Stimulated activated CD4-positive, alpha-beta T cell treated with anti-CD3 and anti-CD28 coated beads, Interleukin-12 subunit alpha, Interleukin-12 subunit beta, amount 100 ng/mL, for 48 hours (primary cell): ENCODE measurements around the gene TMEFF2.
A peak's percentile ranks its signal among the peaks of the same experiment; 100 is the strongest.

ENCODE experiments used
- DNase-seq, 3 donors: peaks; one replicate each; pipeline ENCODE4 v3.0.0-alpha.2; 2020; ENCODE audit warnings: low read depth in 2 of 3, low spot score in 1 of 3

The TMEFF2 gene, protein sequence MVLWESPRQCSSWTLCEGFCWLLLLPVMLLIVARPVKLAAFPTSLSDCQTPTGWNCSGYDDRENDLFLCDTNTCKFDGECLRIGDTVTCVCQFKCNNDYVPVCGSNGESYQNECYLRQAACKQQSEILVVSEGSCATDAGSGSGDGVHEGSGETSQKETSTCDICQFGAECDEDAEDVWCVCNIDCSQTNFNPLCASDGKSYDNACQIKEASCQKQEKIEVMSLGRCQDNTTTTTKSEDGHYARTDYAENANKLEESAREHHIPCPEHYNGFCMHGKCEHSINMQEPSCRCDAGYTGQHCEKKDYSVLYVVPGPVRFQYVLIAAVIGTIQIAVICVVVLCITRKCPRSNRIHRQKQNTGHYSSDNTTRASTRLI

DNA sequence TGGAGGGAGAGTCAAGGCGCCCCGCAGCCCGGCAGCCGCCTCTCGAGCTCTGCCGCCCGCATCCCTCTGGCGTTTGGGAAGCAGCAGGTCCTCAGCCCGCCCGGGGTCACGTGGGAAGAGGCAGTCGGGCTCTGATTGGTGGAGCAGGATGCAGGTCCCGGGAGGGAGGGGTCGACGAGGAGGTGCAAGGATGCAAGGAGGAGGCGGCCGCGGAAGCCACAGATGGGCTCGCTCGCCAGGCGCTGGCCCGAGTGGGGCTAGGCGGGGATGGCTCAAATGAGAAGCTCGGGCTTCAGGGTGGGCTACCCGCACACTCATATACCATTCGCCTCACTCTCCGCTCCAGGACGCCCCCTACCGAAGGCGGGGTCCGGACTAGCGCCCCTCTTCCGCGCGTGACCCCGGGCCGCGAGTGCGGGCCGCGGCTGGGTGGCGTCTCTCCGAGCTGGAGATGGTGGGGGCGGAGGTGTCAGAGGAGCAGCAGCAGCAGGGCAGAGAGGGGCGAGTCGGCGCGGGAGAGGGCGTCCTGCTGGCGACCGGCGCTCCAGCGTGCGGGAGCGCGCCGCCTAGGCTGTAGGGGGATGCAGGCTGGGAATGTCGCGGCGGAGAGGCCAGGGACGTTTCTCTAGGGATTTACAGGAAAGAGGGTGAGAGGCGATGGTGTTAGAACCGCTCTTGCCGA is at the start of gene TMEFF2:
Gene TMEFF2 (minus strand): TSS at position 68 of the 682 bp plus-strand sequence. CDS start 409 bp downstream, outside the sequence.
- peak; percentile 37 to 66 (median 37) for DNase-seq

DNA sequence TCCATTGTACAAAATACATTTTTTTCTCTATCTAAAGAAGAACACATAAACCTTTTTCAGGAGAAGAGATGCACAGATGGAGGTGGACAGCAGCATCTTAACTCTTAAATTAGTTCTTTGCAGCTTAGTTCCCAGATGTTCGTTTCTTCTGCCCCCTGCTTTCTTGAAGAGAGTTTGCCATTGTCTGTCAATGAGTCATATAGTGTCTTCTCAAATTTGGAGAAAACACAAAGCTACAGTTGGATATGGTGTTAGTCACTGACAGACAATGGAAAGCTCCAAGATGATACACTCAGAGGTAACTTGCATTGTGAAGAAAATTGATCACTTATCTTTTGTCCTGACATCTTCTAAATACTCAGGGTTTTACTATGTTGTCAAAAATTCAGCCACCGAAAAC is 48.8 kb upstream of the TMEFF2 start:
- no peak for DNase-seq

DNA sequence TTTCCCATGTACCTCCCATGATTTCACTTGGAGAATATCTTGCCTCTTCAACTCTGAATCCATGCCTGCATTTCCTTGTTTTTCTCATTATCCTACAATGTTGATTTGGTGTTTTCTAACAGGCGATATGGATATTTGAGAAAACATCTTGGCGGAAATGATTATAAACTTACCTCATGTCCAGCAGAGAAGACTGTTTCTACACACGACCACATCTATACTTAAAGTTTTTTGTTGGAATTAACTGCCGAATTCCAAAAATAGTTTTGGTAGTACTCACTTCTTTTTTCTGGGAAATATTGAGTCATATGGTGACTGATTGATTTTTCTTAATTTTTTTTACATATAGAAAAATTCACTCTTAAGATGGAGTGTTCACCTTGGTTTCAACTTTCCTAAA is 41.4 kb upstream of the TMEFF2 start:
- DNase-seq: no peak

DNA sequence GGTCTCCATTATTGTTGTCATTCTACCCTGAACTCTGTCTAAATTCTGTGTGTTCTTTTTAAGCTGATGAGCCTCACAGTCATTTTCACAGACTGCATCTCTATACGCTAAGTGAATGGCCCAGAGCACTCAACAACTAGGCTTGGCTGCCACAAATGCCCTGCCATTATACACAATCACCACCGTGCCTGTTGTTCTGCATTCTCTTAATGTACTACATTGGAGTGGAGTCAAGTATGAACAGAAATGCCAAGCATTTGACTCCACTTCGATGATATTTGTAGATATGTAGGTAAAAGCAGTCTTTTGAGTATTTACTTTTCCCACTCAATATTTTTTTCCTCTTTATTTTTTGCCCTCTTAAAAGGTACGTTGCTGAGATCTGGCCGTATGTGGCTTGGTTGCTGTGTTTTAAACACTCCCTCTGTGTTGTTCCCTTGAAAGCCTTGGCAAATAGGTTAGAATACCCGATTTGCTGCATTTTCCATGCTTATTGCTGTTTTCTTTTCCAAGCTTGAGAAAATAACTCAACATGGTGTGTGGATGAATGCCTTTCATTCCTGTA is 36.2 kb upstream of the TMEFF2 start:
- no peak for DNase-seq

DNA sequence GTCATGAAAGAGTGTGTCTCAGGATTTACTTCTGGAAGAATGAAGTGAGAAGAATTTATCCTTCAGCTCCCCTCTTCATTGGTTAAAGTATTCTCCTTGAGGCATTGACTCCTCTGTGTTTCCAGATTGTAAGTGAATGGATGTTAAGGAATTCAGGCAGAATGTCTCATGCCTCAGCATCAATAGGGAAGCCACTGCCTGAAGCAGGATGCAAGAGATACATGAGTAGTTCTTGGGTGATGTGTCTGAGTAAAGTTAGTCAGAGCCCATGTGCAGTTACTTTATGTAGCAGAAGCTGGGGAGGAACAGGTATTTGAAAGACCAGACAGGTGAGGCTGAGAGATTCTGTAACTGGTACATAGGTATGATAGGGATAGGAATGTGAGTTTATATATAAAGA is 34.0 kb upstream of the TMEFF2 start:
- DNase-seq: no peak

DNA sequence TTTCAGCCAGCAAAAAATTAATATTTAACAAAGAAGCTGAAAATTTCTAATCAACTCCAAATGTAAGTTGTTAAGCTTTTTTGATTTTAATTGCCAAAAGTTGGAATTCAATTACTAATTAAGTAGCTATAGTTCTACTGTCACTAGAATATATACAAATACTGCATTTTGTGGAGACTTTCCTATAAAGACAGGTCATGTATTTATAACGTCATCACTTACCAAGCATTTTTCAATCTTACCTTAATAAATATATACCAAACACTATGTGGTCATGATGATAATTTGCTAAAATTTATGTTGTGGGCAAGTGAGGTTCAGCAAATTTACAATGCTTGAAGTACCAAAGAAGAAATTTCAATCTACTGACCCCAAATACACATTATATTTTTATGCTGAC is 24.2 kb upstream of the TMEFF2 start:
- no peak for DNase-seq

DNA sequence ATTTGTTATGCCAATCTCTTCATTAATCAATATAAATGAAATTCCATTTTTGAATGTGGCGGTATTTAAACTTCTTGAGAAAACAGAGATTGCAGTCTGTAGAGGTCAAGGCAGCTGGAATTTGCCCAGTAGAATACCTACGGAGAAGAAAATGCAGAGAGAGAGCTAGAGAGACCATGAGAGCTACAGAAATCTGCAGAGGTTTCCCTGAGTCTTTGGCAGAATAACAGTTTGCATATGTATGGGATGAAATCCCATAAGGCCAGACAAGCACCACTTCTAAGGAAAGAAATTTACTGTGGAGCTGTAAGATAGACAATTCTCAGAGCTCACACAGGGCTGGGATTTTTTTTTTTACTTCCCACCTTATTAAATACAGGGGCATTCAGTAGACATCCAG is 23.6 kb upstream of the TMEFF2 start:
- no peak for DNase-seq

DNA sequence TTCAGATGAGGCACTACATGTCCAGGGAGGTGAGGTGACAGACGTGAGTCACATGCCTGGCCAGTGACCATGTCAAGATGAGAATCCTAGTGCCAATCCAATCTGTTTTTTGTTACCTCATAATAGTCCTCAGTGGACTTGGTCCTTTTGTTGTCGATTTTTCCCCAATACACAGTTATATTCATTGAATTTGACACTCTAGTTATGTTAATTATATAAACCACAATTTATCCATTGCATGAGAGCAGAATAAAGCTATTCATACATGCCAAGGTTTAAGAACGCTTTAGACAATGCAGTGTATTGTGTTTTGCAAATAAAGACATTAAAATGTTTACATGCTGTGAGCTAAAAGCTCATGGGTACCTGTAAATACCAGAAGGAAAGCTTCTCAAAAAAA is 21.6 kb upstream of the TMEFF2 start:
- DNase-seq: no peak

DNA sequence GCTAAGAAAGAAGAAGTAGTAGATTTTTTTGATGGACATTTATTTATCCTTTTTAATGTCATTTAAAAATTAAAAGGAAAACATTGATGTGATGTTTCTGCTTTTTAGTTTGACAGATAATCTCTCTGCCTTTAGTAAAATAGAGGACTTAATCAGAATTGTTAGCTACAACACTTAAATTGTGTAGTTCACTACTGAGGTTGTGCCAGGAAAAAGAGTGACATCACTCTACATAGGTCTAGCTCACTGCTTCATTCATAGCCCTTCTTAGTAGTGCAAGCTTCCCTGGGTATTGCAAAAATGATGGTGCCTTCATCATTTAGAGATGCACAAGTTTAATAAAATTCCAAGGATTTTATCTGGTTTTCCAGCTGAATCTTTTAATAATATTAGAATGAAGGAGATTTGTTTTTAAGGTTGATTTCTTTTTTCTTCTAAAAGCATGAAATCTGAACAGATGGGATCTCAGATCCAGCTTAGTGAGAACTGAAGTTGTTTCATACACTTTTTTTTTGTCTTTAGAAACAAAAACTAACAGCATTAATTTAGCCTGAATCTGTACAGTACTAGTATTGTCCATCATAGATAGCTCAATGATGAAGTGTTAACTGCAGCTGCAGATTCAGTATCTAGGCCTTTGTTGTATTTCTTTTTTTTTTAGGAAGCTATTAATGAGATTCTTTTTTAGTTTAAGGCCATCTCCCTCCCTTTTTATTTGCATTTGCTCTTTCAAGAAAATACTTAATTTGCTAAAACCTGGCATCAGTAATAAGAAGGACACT is 20.6 kb upstream of the TMEFF2 start:
- DNase-seq: no peak

DNA sequence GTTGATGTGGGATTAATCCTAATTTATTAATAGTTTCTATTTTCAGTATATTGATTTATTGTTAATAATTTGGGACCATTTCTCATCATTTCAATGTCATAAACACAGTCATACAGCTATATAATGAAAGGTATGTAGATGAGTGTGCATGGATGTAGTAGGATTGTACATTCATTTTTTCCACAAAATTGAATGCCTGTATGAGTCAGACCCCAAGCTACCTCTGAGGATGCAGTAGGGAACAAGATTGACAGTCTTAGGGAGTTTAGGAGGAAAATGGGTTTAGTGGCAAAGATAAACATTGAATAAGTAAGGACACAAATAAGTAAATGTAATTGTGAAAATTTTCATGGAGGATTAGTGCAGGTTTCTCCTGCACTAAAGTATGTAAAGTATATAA is 14.1 kb upstream of the TMEFF2 start:
- DNase-seq: no peak

DNA sequence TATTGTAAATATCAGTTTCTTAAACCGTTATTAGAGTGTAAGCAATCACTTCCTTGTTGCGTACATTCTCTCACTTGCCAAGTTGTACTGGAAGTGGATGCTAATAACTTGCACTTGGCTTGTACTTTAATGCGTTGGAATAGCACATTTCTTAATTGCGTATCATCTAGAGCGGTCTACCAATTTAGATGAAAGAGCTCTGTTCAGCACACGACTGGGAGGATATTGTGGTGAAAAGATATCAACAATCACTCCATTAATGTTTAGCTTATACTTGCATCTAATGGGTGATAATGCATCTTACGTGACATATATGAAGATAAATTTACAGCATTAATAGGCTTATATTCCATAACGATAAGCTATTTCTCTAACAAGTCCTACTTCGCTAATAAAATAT is 11.7 kb upstream of the TMEFF2 start:
- DNase-seq: no peak

DNA sequence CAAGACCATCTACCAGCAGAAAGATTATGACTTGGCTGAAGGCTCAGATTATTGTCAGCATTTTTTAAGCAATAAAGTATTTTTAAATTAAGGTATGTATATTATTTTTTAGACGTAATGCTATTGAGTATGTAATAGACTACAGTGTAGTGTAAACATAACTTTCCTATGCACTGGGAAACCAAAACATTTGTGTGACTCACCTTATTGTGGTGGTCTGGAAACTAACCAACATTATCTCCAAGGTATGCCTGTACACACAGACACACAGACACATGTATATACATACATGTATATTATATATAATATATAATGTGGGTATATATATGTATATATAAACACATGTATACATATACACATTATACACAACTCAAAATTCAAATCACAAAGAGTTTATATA is 9.1 kb upstream of the TMEFF2 start:
- DNase-seq: no peak

DNA sequence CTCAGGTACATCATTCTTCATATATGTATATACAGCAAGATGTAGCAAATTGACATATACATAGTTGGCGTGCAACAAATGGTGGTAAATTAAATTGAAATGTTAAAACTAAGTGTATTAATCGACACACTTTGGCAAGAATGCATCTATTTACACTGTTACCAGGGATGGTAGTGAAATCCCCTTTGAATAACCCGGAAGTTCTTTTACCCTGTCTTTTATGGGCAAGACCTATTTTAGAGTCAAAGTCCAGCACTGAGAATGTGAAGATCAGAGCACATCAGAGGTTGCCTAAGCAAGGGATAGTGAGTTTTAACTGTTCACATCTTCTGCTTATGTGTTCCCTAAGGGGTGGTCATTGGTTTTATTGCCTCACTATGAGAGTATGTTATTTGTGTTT is 7.6 kb upstream of the TMEFF2 start:
- no peak for DNase-seq

DNA sequence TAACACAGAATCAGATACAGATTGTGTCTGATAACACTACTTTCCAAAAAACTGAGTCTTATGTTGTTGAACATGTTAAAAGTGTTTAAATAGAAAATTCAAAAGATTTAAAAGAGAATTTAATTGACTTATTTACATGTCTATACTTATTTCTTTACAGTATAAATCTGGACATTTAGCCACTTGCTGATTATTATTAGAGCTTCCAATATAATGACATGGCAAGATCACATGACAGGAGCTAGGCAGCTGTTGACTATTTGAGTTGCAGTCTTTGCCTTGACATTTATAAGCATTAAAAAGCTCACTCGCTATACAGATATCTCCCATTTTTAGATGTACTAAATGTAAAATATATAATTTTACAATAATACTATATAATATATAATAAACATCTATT is 6.4 kb upstream of the TMEFF2 start:
- DNase-seq: no peak

DNA sequence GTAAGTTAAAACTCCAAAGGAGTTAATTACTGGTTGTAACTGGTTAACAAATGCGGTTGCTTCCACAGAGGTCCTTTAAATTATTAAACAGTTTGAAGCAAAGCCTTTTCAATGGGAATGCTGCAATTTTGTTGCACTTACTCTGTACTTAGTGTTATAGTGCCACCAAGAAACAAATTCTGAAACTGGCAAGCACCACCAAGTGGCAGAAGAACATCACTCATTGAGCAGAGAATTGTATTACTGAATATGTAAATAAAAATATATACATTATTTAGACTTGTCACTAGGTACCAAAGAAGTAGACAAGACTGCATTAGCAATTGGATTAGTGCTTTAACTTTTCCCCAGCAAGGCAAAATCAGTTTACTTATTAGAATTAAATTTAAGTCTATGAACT is 2.6 kb upstream of the TMEFF2 start:
- no peak for DNase-seq

DNA sequence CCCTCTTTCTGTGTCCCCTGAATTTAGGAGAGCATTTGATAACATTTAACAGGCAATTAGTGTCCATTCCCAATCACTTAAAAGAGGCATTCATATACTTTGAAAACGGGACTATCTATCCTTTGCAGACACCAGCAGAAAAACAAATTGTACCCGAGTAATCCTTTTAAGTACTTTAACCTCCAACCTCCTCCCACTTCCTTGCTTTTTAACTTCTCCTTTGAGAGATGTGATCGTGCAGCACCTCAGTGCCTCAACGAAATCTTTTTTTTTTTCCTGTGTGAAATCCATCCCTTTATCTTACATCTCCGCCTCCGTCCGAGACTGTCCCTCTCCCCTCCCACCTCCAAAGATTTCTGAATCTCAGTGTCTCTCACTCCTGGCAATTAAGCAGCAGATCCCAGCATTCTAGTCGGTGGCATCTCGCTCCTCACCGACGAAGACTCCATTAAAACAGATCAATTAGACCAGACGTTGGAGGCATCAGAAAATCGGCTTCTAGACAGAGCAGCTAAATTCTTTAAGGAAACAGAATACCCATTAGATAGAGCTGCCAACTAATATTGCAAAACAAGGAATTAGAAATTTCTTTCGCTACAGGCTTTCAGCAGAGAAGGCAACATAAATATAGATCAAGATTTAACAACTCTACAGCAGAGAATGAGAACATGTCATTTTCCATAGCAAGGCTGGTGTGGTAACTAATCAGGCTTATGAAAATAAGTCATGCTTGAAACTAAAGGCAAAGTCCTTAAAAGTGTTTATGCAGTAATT is 1.9 kb upstream of the TMEFF2 start:
- no peak for DNase-seq

DNA sequence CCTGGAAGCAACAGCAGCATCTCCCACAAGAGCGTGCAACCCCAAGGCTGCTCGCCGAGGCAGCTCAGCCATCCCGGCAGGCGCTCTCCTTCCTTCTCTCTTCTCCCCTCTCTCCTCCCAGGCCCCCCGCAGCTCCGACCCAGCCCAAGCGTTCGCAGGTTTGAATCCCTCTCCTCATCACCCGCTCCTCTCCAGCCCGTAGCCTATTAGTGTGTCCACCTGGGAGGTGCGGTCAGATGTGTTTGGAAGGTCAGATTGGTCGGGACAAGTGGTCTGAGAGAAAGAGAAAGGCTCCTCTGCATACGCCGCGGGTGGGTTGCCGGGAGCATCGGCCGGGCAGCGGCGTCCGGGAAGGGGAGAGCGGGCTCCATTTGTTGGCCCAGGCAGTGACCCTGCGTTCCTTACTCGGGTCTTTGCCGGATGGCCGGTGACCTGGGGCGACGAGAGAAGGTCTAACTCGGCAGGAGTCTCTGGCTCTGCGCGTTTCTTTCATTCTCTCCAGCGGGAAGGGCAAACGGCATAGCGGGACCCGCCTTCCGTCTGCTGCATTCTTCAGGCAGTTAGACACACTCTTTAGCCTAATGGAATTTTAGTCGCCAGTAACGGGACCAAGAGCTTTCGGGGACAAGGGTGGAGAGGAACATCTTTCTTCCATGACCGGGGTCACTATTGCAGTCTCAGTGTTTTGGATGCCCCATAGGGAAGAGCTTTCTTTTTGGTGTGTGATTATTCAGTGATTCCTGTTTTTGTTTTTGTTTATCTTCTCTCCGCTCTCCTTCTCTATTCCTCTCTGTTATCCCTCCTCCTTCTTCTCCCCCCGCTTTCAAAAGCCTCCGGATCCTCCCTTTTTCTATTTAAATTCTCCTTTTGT is 1.1 kb upstream of the TMEFF2 start:
- no peak for DNase-seq

DNA sequence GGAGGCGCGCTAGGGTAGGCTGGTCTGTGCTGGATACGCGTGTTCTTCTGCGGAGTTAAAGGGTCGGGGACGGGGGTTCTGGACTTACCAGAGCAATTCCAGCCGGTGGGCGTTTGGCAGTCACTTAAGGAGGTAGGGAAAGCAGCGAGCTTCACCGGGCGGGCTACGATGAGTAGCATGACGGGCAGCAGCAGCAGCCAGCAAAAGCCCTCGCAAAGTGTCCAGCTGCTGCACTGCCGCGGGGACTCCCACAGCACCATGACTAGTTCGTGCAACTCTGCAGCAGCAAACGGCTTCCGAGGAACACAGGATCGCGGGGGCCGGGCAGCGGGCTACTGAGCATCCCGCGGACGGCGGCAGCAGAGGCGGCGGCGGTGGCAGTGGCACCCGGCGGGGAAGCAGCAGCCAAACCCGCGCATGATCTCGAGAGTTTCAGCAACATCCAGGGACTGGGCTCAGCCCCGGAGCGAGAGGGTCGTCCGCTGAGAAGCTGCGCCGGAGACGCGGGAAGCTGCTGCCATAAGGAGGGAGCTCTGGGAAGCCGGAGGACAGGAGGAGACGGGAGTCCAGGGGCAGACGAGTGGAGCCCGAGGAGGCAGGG is 368 bp downstream of the TMEFF2 start:
- peak in 1 of 3 donors; percentile 2 for DNase-seq

DNA sequence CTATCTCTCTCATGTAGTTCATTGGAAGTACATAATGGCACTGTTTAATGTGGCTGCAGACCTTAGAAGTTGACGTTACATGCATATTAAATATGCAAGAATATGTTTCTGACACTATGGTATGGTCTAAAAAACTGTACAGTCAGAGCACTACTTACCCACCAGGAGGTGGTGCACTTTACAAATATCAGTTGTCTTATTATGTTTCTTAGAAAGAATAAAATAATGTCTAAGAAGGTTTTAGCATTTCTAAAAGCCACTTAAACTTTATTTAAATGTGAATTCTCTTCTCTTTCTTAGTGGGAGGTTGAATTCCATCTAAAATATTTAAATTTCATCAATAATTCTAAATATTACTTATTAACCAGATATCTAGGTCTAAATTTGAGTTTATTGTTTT is 4.3 kb downstream of the TMEFF2 start:
- no peak for DNase-seq

DNA sequence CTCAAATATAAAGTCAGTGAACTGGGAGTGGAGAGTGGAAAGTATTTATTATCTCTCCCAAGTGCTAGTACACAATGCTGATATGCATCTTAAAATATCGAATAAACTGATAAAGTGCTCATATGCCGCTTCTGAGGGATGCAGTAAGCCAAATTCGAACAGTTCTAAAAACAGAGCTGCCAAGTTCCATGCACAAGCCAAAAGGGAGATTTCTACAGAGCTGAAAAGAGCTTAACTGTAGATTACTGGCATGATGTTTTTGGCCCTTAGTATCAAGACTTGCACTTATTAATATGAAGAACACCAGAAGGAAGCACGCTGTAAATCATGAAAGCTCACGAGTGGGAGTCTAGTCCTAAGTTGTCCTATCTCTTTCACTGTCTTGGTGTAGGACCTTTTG is 7.9 kb downstream of the TMEFF2 start:
- DNase-seq: no peak
